Lower lobe of right lung (tissue), 2 donors: ENCODE measurements around the gene UNC5C. TPM values are rescaled to one million over a fixed set of nuclear protein-coding genes. Genes with fewer than 3 reads are reported as not detected.

Source experiments
- ATAC-seq, 2 donors: fragments of 200-7000 bp; cut with Tn5 transposase; one replicate each; pipeline ENCODE4 v1.9.1; 2020 to 2022; ENCODE audit warnings: mild to moderate bottlenecking in 2 of 2, moderate library complexity in 2 of 2
- DNase-seq: peaks from one replicate; pipeline ENCODE4 v3.0.0-alpha.2; 2020
- H3K27ac ChIP-seq: fragments of 200-600 bp; one replicate; pipeline ENCODE4 v1.8.0; 2022
- H3K27me3 ChIP-seq: fragments of 200-600 bp; one replicate; pipeline ENCODE4 v1.8.0; 2022; ENCODE audit warnings: low read depth
- H3K36me3 ChIP-seq: fragments of 200-600 bp; one replicate; pipeline ENCODE4 v1.8.0; 2022; ENCODE audit warnings: mild to moderate bottlenecking
- H3K4me1 ChIP-seq: fragments of 200-600 bp; one replicate; pipeline ENCODE4 v1.8.0; 2022
- H3K4me3 ChIP-seq: fragments of 200-600 bp; one replicate; pipeline ENCODE4 v1.8.0; 2022; ENCODE audit warnings: mild to moderate bottlenecking
- H3K9me3 ChIP-seq: fragments of 200-600 bp; one replicate; pipeline ENCODE4 v1.8.0; 2022
- CTCF ChIP-seq: fragments of 200-600 bp; IDR thresholded peaks from one replicate; pipeline ENCODE4 v1.8.0; 2022; ENCODE audit warnings: antibody characterized with exemption, mild to moderate bottlenecking
- intact Hi-C: fragments of 100-400 bp; cut with DNase I; formaldehyde crosslinking; loops from one replicate; pipeline ENCODE4 v1.11.0; 2022
- total RNA-seq: library from RNA; stranded (reverse); fragmentation: NEBNext Ultra II Directional; extraction: Animal tissue kit (Norgen Biotek cat#: 25700); gene quantifications from one replicate; pipeline ENCODE4 v1.2.1, GENCODE V29; 2021
- donor health status: DM: no; HTN: yes; CAD: no; lungs with severe emphysema.

Gene UNC5C
- total RNA-seq, 1 donor from 2014 or later, result 5.1 TPM

GRCh38 chr4:95215991-95216605 is 332.7 kb downstream of the UNC5C start:
- Histone ChIP-seq H3K27me3 (no peaks in the 10 kb centered on the region), H3K36me3 (no peaks in the 10 kb centered on the region), H3K4me3 (no peak overlapping the region), H3K9me3 (no peaks in the 10 kb centered on the region), H3K27ac (no peak overlapping the region), H3K4me1 (no peaks in the 10 kb centered on the region)
- intact Hi-C loops, result no loop called here
- ATAC-seq (peak; percentile 28 to 43), DNase-seq (no peak)
- TF ChIP-seq CTCF, result no peak

GRCh38 chr4:95215043-95215442 is 333.7 kb downstream of the UNC5C start:
- H3K4me1 ChIP-seq, result no peaks in the 10 kb centered on the region
- intact Hi-C loops, result no loop called here
- no peaks in the 10 kb centered on the region for H3K27me3 ChIP-seq
- no peak for TF ChIP-seq CTCF
- no peaks in the 10 kb centered on the region for H3K9me3 ChIP-seq
- no peak for ATAC-seq
- H3K36me3 ChIP-seq, result no peaks in the 10 kb centered on the region
- H3K4me3 ChIP-seq, result no peak overlapping the region
- DNase-seq, result no peak
- no peak overlapping the region for H3K27ac ChIP-seq

GRCh38 chr4:95214408-95214807 is 334.4 kb downstream of the UNC5C start:
- ATAC-seq (no peak), DNase-seq (no peak)
- no peak overlapping the region for H3K27ac ChIP-seq
- no peak for TF ChIP-seq CTCF
- no peak overlapping the region for H3K4me3 ChIP-seq
- H3K27me3 ChIP-seq, result no peaks in the 10 kb centered on the region
- no peaks in the 10 kb centered on the region for H3K4me1 ChIP-seq
- no peaks in the 10 kb centered on the region for H3K9me3 ChIP-seq
- H3K36me3 ChIP-seq, result no peaks in the 10 kb centered on the region
- intact Hi-C loops, result no loop called here

- intact Hi-C loops, result no loop called here
- H3K27ac ChIP-seq, result no peak overlapping the region
- no peaks in the 10 kb centered on the region for H3K4me1 ChIP-seq
- H3K27me3 ChIP-seq, result no peaks in the 10 kb centered on the region
- H3K4me3 ChIP-seq, result no peak overlapping the region
- ATAC-seq (no peak), DNase-seq (no peak)
- no peak for TF ChIP-seq CTCF
- H3K36me3 ChIP-seq, result no peaks in the 10 kb centered on the region
- no peaks in the 10 kb centered on the region for H3K9me3 ChIP-seq
Observed at GRCh38 chr4:95213366-95213765, 335.4 kb downstream of the UNC5C start.

GRCh38 chr4:95212692-95213091 is 336.1 kb downstream of the UNC5C start:
- Histone ChIP-seq H3K36me3 (no peaks in the 10 kb centered on the region), H3K4me1 (no peaks in the 10 kb centered on the region), H3K27me3 (no peaks in the 10 kb centered on the region), H3K27ac (no peak overlapping the region), H3K4me3 (no peak overlapping the region), H3K9me3 (no peaks in the 10 kb centered on the region)
- no peak for DNase-seq
- no peak for ATAC-seq
- intact Hi-C loops, result no loop called here
- no peak for TF ChIP-seq CTCF
